ENCODE measurements around the gene YWHAQ.

The YWHAQ gene

DNA sequence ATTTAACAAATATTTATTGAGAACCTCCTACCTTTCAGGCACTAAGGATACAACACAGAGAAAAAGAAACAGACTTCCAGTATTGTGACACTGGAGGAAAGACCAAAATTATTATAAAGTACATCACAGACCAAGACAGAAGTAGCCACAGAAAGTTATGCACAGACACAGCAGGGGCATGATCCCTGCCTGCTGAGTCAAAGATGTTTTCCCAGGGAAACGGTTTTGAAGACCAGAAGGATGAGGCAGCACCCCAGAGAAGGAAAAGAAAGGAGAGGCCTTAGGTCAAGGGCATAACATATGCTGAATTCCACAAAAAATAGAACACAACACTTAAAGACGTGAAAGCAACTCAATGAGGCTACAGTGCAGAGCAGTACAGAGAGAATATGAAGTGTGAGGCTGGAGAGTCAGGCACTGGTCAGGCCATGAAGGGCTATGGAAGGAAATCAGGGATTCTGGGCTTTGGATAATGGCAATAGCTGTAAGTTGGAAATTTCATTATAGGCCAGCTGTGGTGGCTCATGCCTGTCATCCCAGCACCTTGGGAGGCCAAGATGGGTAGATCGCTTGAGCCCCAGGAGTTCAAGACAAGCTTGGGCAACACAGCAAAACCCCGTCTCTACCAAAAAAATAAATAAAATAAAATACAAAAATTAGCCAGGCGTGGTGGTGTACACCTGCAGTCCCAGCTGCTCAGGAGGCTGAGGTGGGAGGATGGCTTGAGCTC, 83.4 kb downstream of the YWHAQ start:
- no peak for DNase-seq

DNA sequence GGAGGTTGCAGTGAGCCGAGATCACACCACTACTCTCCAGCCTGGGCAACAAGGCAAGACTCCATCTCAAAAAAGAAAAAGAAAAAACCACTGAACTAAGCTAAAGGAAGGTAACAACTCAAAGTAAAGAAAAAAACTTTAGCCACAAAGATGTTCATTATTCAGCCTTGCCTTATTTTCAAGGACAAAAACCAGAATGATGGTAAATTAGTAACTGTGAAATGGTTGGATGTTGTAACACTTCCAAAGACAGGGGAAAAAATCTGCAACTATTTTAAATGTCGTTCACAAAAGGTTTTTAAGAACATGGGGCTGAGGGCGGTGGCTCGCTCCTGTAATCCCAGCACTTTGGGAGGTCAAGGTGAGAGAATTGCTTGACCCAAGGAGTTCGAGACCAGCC, 85.3 kb downstream of the YWHAQ start:
- DNase-seq, result no peak

DNA sequence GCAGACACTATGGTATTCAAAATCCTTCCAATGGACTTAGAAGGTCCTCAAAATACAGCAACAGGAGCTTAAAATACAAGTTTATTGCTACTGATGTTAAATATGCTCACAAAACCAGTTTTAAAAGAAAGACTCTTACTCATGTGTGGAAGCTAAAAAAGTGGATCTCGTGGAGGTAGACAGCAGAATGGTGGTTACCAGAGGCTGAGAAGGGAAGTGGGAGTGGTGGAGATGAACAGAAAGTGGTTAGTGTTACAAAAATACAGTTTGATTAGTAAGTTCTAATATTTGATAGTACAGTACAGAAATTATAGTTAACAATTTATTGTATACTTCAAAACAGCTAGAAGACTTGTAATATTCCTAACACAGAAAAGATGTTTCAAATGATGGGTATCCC, 87.2 kb downstream of the YWHAQ start:
- DNase-seq, result no peak

DNA sequence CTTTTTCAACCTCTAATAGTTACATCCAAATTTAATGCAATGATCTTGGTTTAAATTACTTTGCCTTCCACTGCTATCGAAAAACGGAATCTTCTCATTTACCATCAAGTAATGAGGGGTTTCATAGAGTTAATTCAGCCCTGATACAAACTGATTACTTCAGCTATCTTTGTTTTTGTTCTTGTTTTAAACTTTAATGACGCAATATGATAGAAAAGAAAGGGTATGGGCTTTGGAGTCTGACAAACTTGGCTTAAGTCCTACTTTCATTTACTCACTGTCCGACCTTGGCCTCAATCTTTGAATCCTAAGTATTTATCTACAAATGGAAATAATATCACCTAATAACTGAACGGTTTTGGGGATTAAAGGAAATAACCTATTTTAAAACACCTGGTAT, 91.3 kb downstream of the YWHAQ start:
- DNase-seq, result no peak

DNA sequence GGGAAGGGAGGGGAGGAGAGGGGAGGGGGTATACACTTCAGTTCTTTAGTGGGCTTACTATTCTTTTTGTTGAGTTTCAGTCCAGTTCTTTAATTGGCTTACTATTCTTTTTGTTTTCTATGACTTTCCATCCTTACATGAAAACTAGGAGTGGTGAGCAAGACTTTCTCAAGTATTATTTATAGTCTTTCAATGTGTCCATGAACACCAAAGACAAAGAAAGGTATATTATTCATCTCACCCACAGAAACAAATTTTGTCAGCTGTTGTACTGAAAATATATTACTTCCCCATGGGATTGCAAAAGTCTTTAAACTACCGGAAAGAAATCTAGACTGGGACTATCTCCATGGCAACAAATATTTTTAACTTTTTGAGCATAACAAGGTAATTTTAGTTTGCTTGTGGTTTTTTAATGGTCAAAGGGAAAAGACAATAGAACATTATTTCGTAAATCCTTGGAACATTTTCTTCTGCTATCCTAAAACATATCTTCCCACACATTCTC, 92.7 kb downstream of the YWHAQ start:
- DNase-seq, result no peak

DNA sequence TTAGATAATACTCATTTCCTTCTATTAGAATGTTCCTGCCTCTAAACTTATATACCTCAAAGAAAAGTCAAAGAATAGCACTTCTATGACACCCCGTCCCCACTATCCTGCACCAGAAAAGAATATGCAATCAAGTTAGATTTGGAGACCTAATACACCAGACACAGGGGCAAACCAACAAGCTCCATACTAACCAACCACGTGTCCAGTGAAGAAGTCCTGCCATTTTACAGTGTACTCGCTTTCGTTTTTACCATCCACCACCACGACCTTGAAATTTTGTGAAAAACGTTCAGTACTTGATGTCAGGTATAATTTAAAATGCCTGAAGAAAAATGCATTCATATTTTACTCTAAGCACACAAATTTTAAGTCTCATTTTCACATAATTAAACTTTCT, 94.3 kb downstream of the YWHAQ start:
- no peak for DNase-seq

DNA sequence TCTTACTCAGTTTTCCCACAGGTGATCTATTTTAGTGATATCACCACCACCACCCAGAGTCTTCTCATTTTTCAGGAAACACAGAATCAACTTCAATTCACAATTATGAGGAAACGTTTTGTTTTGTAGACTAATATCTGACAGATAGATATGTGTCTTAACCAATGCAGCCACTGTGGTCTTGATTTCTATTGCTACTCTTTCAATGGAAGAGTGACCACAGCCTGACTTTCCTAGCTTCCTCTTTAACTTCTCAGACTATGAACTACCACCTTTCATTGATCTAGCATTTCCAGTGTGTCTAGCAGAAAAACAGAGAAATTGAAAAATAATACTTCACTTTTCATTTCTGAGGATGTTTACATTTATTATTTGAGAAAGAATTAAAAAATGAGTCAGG, 95.6 kb downstream of the YWHAQ start:
- DNase-seq, result no peak

All from NCI-H187 treated with DMSO at 0.1 percent for 48 hours (cell line).